ENCODE data around the gene VSTM1. TPM values are rescaled to one million over a fixed set of nuclear protein-coding genes. Genes with fewer than 3 reads are reported as not detected.
A peak's percentile ranks its signal among the peaks of the same experiment; 100 is the strongest.

Gene VSTM1
- total and polyA plus RNA-seq, 2 of the 8 experiments (the other 6 are each of a cell fraction or from before 2014, with no cell fraction given) = 0.12 to 0.65 TPM

- Histone ChIP-seq H3K23me2 (ENCODE audit: low read depth, low read length) (no peaks in the 10 kb centered on the region), H2BK5ac (ENCODE audit: low read depth, low read length) (no peak overlapping the region), H3K4me3 (ENCODE audit: extremely low read depth in 1 of 4, insufficient read depth in 2 of 4, low read depth in 3 of 4, low read length in 4 of 4) (no peak overlapping the region), H3K27me3 (replicated peaks in 1 of 4; ENCODE audit: control insufficient read depth in 3 of 4, extremely low read depth in 1 of 4, insufficient read depth in 3 of 4, low read length in 3 of 4) (no peaks in the 10 kb centered on the region), H3K14ac (ENCODE audit: insufficient read length) (no peak overlapping the region), H3K18ac (ENCODE audit: extremely low read depth, low read length) (no peak overlapping the region), H4K20me1 (replicated peaks in 1 of 2; ENCODE audit: control insufficient read depth in 1 of 2, insufficient read depth in 2 of 2, low read length in 2 of 2) (peaks cover 3 to 16% of the 10 kb centered on the region in 2 experiments), H3K4ac (replicated peaks; ENCODE audit: insufficient read length, low read depth, low read length) (no peak overlapping the region), H2BK15ac (ENCODE audit: low read length) (no peak overlapping the region), H3K36me3 (ENCODE audit: control insufficient read depth in 2 of 4, insufficient read depth in 4 of 4, low read length in 3 of 4) (peaks cover 18 to 54% (median 47%) of the 10 kb centered on the region in 4 experiments), H3K9ac (replicated peaks in 1 of 4; ENCODE audit: extremely low read depth in 1 of 4, low read depth in 3 of 4, low read length in 3 of 4) (no peak overlapping the region), H3K56ac (replicated peaks; ENCODE audit: insufficient read length, low read depth, low read length) (no peak overlapping the region), H2BK12ac (ENCODE audit: low read depth, low read length) (no peak overlapping the region), H3K27ac (ENCODE audit: low read depth, low read length) (no peak overlapping the region), H3K79me2 (ENCODE audit: control insufficient read depth in 1 of 2, insufficient read depth in 2 of 2, low read length in 2 of 2) (peaks cover 0 to 6% of the 10 kb centered on the region in 2 experiments; a peak in 2 of 4 replicates), H4K91ac (replicated peaks; ENCODE audit: insufficient read length, low read length) (no peak overlapping the region), H2AK5ac (ENCODE audit: low read depth, low read length) (no peak overlapping the region), H2BK20ac (ENCODE audit: low read length) (no peak overlapping the region), H3K4me1 (replicated peaks in 1 of 4; ENCODE audit: control insufficient read depth in 3 of 4, insufficient read depth in 4 of 4, low read length in 3 of 4) (0 out of 7 replicates have a peak, but pooled peaks cover 0 to under 1% (median 0%) of the 10 kb centered on the region in 4 experiments), H4K8ac (ENCODE audit: extremely low read depth, insufficient read depth, low read length) (no peak overlapping the region), H3K23ac (ENCODE audit: insufficient read length) (no peak overlapping the region), H3K9me3 (ENCODE audit: insufficient read depth in 2 of 2, low read depth in 1 of 2, low read length in 1 of 2) (no peaks in the 10 kb centered on the region), H4K5ac (ENCODE audit: insufficient read length, low read depth, low read length) (no peak overlapping the region), H2BK120ac (replicated peaks; ENCODE audit: low read depth, low read length) (no peak overlapping the region), H3K4me2 (ENCODE audit: insufficient read depth in 1 of 2, low read depth in 2 of 2, low read length in 2 of 2) (no peak overlapping the region), H3K79me1 (ENCODE audit: low read depth, low read length) (no peaks in the 10 kb centered on the region; the same call in 1 of the 2 replicates), H2AFZ (ENCODE audit: low read length) (no peak overlapping the region)
- FAIRE-seq (no peak), DNase-seq (ENCODE audit: low read depth in 1 of 2, low spot score in 2 of 2) (no peak)
- ChIA-PET CTCF (ENCODE audit: partially characterized antibody) (no interaction called here), POLR2A (ENCODE audit: partially characterized antibody) (interaction anchor here (0.6 to 9.2 kb wide), 8 partner anchors 8 to 50 kb away, joined by 3 to 116 read pairs (median 4); partner anchors contain the start of genes CNOT3, LENG1, PRPF31 and TFPT)
- WGBS, 2 experiments (ENCODE audit: extremely low coverage in 1 of 2, insufficient coverage in 1 of 2, insufficient read length in 1 of 2, insufficient replicate concordance in 2 of 2, low coverage in 1 of 2, low lambda C conversion rate in 2 of 2, missing lambda C conversion rate in 1 of 2) = 85% methylated on average over 7 of the region's 7 CpGs; no CpG with 5 or more reads in 1 of the 2 experiments
- TF ChIP-seq SP2 (IDR thresholded peaks at IDR 0.05; ENCODE audit: low read length) (no peak), CHD2 (IDR thresholded peaks at IDR 0.05; ENCODE audit: low read length) (no peak), BACH1 (IDR thresholded peaks at IDR 0.05; ENCODE audit: low read length) (no peak), TEAD4 (IDR thresholded peaks at IDR 0.05; ENCODE audit: low read depth, low read length) (no peak), RBBP5 (IDR thresholded peaks at IDR 0.05; ENCODE audit: borderline replicate concordance, low read depth, low read length) (no peak), HDAC6 (IDR thresholded peaks at IDR 0.05; ENCODE audit: low read depth, low read length) (no peak), TAF1 (IDR thresholded peaks at IDR 0.05; ENCODE audit: low read depth, low read length) (no peak), POLR2A (IDR thresholded peaks at IDR 0.05; ENCODE audit: control extremely low read depth in 1 of 2, low read depth in 2 of 2, low read length in 2 of 2) (peak in 1 of 2 experiments; percentile 28; a peak in 1 of 3 replicates)
Measured at GRCh38 chr19:54108496-54108895, 44.8 kb upstream of the VSTM1 start.
